ENCODE data around the gene AQP12B. TPM values are rescaled to one million over a fixed set of nuclear protein-coding genes. Genes with fewer than 3 reads are reported as not detected.

The AQP12B gene
- polyA plus RNA-seq, 1 donor (not counting 4 experiments of a cell fraction or from before 2014, with no cell fraction given), result not detected

- Histone ChIP-seq H3K36me3 (ENCODE audit: control insufficient read depth in 2 of 2, extremely low read depth in 1 of 2, insufficient read depth in 2 of 2, low read length in 2 of 2) (no peaks in the 10 kb centered on the region), H3K4me1 (ENCODE audit: control insufficient read depth, extremely low read depth, insufficient read depth, low read length) (no peaks in the 10 kb centered on the region), H3K4me2 (ENCODE audit: control insufficient read depth, extremely low read depth, insufficient read depth, low read depth, low read length) (no peak overlapping the region), H3K9me1 (ENCODE audit: control insufficient read depth, extremely low read depth, insufficient read depth, low read length) (no peaks in the 10 kb centered on the region), H3K27ac (ENCODE audit: control insufficient read depth, insufficient read depth, low read length) (no peak overlapping the region), H3K4me3 (ENCODE audit: control insufficient read depth in 2 of 3, extremely low read depth in 1 of 3, insufficient read depth in 2 of 3, low read depth in 1 of 3, low read length in 3 of 3) (no peak overlapping the region), H3K9me3 (ENCODE audit: control insufficient read depth, low read depth, low read length) (no peaks in the 10 kb centered on the region), H4K20me1 (ENCODE audit: control insufficient read depth, extremely low read depth, insufficient read depth, low read length) (no peaks in the 10 kb centered on the region), H2AFZ (ENCODE audit: control insufficient read depth, low read length) (no peak overlapping the region), H3K27me3 (ENCODE audit: control insufficient read depth, extremely low read depth, insufficient read depth, low read length) (peaks cover 35% of the 10 kb centered on the region), H3K9ac (ENCODE audit: control insufficient read depth, extremely low read depth, insufficient read depth, low read length) (no peak overlapping the region), H3K79me2 (ENCODE audit: control insufficient read depth, insufficient read depth, low read length) (no peaks in the 10 kb centered on the region)
- TF ChIP-seq, protein P1, sequence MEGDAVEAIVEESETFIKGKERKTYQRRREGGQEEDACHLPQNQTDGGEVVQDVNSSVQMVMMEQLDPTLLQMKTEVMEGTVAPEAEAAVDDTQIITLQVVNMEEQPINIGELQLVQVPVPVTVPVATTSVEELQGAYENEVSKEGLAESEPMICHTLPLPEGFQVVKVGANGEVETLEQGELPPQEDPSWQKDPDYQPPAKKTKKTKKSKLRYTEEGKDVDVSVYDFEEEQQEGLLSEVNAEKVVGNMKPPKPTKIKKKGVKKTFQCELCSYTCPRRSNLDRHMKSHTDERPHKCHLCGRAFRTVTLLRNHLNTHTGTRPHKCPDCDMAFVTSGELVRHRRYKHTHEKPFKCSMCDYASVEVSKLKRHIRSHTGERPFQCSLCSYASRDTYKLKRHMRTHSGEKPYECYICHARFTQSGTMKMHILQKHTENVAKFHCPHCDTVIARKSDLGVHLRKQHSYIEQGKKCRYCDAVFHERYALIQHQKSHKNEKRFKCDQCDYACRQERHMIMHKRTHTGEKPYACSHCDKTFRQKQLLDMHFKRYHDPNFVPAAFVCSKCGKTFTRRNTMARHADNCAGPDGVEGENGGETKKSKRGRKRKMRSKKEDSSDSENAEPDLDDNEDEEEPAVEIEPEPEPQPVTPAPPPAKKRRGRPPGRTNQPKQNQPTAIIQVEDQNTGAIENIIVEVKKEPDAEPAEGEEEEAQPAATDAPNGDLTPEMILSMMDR (optimal IDR thresholded peaks at IDR 0.05 in 1 of 3, IDR thresholded peaks at IDR 0.05 in 1 of 3, conservative IDR thresholded peaks at IDR 0.05 in 1 of 3; ENCODE audit: extremely low read depth in 1 of 3, insufficient read depth in 2 of 3, low read length in 3 of 3), result no peak
- TF ChIP-seq EZH2 (IDR thresholded peaks at IDR 0.05; ENCODE audit: low read length), result no peak
- DNase-seq (ENCODE audit: low read depth, low spot score) (no peak), FAIRE-seq (no peak)
- dilution Hi-C loops (cut with MboI; ENCODE audit: extremely low pct_ligation_motif_present, low sequenced_read_pairs), result no loop called here
Observed at GRCh38 chr2:240644171-240644651, 38.5 kb downstream of the AQP12B start.

GRCh38 chr2:240643811-240644150 is 38.9 kb downstream of the AQP12B start:
- H3K27ac ChIP-seq (ENCODE audit: control insufficient read depth, insufficient read depth, low read length), result no peak overlapping the region
- TF ChIP-seq, protein P1 (optimal IDR thresholded peaks at IDR 0.05 in 1 of 3, IDR thresholded peaks at IDR 0.05 in 1 of 3, conservative IDR thresholded peaks at IDR 0.05 in 1 of 3; ENCODE audit: extremely low read depth in 1 of 3, insufficient read depth in 2 of 3, low read length in 3 of 3), result no peak
- no peak for TF ChIP-seq EZH2 (IDR thresholded peaks at IDR 0.05; ENCODE audit: low read length)
- H3K27me3 ChIP-seq (ENCODE audit: control insufficient read depth, extremely low read depth, insufficient read depth, low read length), result peaks cover 31% of the 10 kb centered on the region
- H3K9me3 ChIP-seq (ENCODE audit: control insufficient read depth, low read depth, low read length), result no peaks in the 10 kb centered on the region
- H4K20me1 ChIP-seq (ENCODE audit: control insufficient read depth, extremely low read depth, insufficient read depth, low read length), result no peaks in the 10 kb centered on the region
- no peak overlapping the region for H3K9ac ChIP-seq (ENCODE audit: control insufficient read depth, extremely low read depth, insufficient read depth, low read length)
- dilution Hi-C loops (cut with MboI; ENCODE audit: extremely low pct_ligation_motif_present, low sequenced_read_pairs), result no loop called here
- DNase-seq (ENCODE audit: low read depth, low spot score) (no peak), FAIRE-seq (no peak)
- no peak overlapping the region for H3K4me2 ChIP-seq (ENCODE audit: control insufficient read depth, extremely low read depth, insufficient read depth, low read depth, low read length)
- H3K4me3 ChIP-seq (ENCODE audit: control insufficient read depth in 2 of 3, extremely low read depth in 1 of 3, insufficient read depth in 2 of 3, low read depth in 1 of 3, low read length in 3 of 3), result no peak overlapping the region
- no peaks in the 10 kb centered on the region for H3K9me1 ChIP-seq (ENCODE audit: control insufficient read depth, extremely low read depth, insufficient read depth, low read length)
- no peaks in the 10 kb centered on the region for H3K36me3 ChIP-seq (ENCODE audit: control insufficient read depth in 2 of 2, extremely low read depth in 1 of 2, insufficient read depth in 2 of 2, low read length in 2 of 2)
- no peaks in the 10 kb centered on the region for H3K79me2 ChIP-seq (ENCODE audit: control insufficient read depth, insufficient read depth, low read length)
- H2AFZ ChIP-seq (ENCODE audit: control insufficient read depth, low read length), result no peak overlapping the region
- H3K4me1 ChIP-seq (ENCODE audit: control insufficient read depth, extremely low read depth, insufficient read depth, low read length), result no peaks in the 10 kb centered on the region
